Endothelial cell of umbilical vein (primary cell): ENCODE measurements around the gene ARHGEF26. TPM values are rescaled to one million over a fixed set of nuclear protein-coding genes. Genes with fewer than 3 reads are reported as not detected.

Experiments used
- BruUV-seq: library from RNA; stranded (reverse); fragments of 400-500 nt; replicated peaks from 2 replicates; lab custom pipeline; 2021; lab: Mats Ljungman, UMichigan
- CTCF ChIA-PET: fragments of 300-600, 350-600 bp; sonication (Branson Sonifier 250); formaldehyde crosslinking; loops from one replicate; lab custom pipeline; 2021; ENCODE audit warnings: antibody characterized with exemption, inconsistent platforms; lab: Charles Lee
- POLR2A ChIA-PET: fragments of 300-600, 350-600 bp; sonication (Branson Sonifier 250); formaldehyde crosslinking; loops from one replicate; lab custom pipeline; 2021; ENCODE audit warnings: antibody characterized with exemption, inconsistent platforms; lab: Charles Lee
- DNase-seq: peaks from one replicate; pipeline ENCODE4 v3.0.0-alpha.2; 2011; ENCODE audit warnings: low read depth, low spot score
- FAIRE-seq: peaks from 2 replicates; lab custom pipeline; 2011; peaks lifted over from hg19 to GRCh38; lab: Jason Lieb, UNC
- H2AFZ ChIP-seq: 2 replicates; pipeline ENCODE4 v1.6.0; 2012; ENCODE audit warnings: low read depth, low read length, control low read depth, inconsistent platforms
- H3K27ac ChIP-seq: 2 replicates; pipeline ENCODE4 v1.5.1; 2011; ENCODE audit warnings: low read depth, mild to moderate bottlenecking, control low read depth, low read length, moderate library complexity; ENCODE audit not compliant: insufficient read depth
- H3K27me3 ChIP-seq, 2 experiments: 2 replicates each; pipeline versions ENCODE4 v1.6.0 to v1.6.1; 2011; ENCODE audit warnings: low read length in 2 of 2, mixed read lengths in 1 of 2; ENCODE audit not compliant: control insufficient read depth in 2 of 2, insufficient read depth in 2 of 2
- H3K36me3 ChIP-seq, 2 experiments: 2 replicates in 1 of 2; 3 replicates in 1 of 2; pipeline ENCODE4 v1.5.1; 2011; ENCODE audit warnings: low read length in 2 of 2, mild to moderate bottlenecking in 1 of 2, moderate library complexity in 1 of 2; ENCODE audit not compliant: control insufficient read depth in 2 of 2, insufficient read depth in 2 of 2; ENCODE audit errors: extremely low read depth in 1 of 2
- H3K4me1 ChIP-seq: 3 replicates; pipeline ENCODE4 v1.5.1; 2011; ENCODE audit warnings: mild to moderate bottlenecking, low read length; ENCODE audit not compliant: control insufficient read depth, insufficient read depth; ENCODE audit errors: extremely low read depth
- H3K4me2 ChIP-seq: 2 replicates; pipeline ENCODE4 v1.6.1; 2011; ENCODE audit warnings: low read length, control low read depth, mixed read lengths; ENCODE audit not compliant: insufficient read depth
- H3K4me3 ChIP-seq, 3 experiments: fragments of 200-600 bp in 1 of 3; sonication (generic), shearing (Covaris generic) in 1 of 3; replicated peaks in 1 of 3; 2 replicates each; pipeline ENCODE4 v1.5.1; 2011 to 2016; ENCODE audit warnings: control low read depth in 3 of 3, low read length in 3 of 3, mild to moderate bottlenecking in 2 of 3, inconsistent platforms in 1 of 3, low read depth in 1 of 3, moderate library complexity in 1 of 3; ENCODE audit not compliant: insufficient read depth in 1 of 3
- H3K79me2 ChIP-seq: 2 replicates; pipeline ENCODE4 v1.6.0; 2012; ENCODE audit warnings: low read length, inconsistent platforms; ENCODE audit not compliant: control insufficient read depth, insufficient read depth
- H3K9ac ChIP-seq: replicated peaks from 2 replicates; pipeline ENCODE3; 2011; ENCODE audit warnings: low read length, control low read depth; ENCODE audit not compliant: insufficient read depth; ENCODE audit errors: extremely low read depth
- H3K9me1 ChIP-seq: replicated peaks from 3 replicates; pipeline ENCODE4 v1.6.0; 2011; ENCODE audit warnings: mild to moderate bottlenecking, low read length; ENCODE audit not compliant: control insufficient read depth, insufficient read depth; ENCODE audit errors: extremely low read depth
- H3K9me3 ChIP-seq: replicated peaks from 2 replicates; pipeline ENCODE4 v1.5.1; 2012; ENCODE audit warnings: low read length, inconsistent platforms; ENCODE audit not compliant: control insufficient read depth, insufficient read depth
- H4K20me1 ChIP-seq: replicated peaks from 2 replicates; pipeline ENCODE3; 2011; ENCODE audit warnings: mild to moderate bottlenecking, low read length; ENCODE audit not compliant: control insufficient read depth, insufficient read depth; ENCODE audit errors: extremely low read depth
- EZH2 ChIP-seq: IDR thresholded peaks from 2 replicates; pipeline ENCODE4 v1.6.1; 2012; ENCODE audit warnings: borderline replicate concordance, low read depth, mild to moderate bottlenecking, moderate library complexity, low read length, inconsistent platforms; ENCODE audit not compliant: severe bottlenecking
- FOS ChIP-seq: IDR thresholded peaks from 2 replicates; pipeline ENCODE4 v1.6.1; 2011; ENCODE audit warnings: mild to moderate bottlenecking, low read length, moderate library complexity, borderline replicate concordance; ENCODE audit not compliant: insufficient read depth
- GATA2 ChIP-seq: IDR thresholded peaks from 2 replicates; pipeline ENCODE4 v1.7.0; 2011; ENCODE audit warnings: low read depth, mild to moderate bottlenecking, moderate library complexity, mixed read lengths, low read length; ENCODE audit not compliant: insufficient read length, insufficient read depth
- JUN ChIP-seq: IDR thresholded peaks from 2 replicates; pipeline ENCODE4 v1.6.1; 2011; ENCODE audit warnings: borderline replicate concordance, low read depth; ENCODE audit not compliant: insufficient read length, insufficient read depth
- MYC ChIP-seq: IDR thresholded peaks from one replicate; pipeline ENCODE4 v1.6.1; 2011; ENCODE audit warnings: mild to moderate bottlenecking, low read depth, low read length
- POLR2A ChIP-seq: IDR thresholded peaks from 2 replicates; pipeline ENCODE4 v1.6.1; 2012; ENCODE audit warnings: low read depth, mild to moderate bottlenecking, control low read depth, low read length
- POLR2AphosphoS5 ChIP-seq: IDR thresholded peaks from 2 replicates; pipeline ENCODE4 v1.6.1; 2012; ENCODE audit warnings: low read depth, mild to moderate bottlenecking, control low read depth, low read length, moderate library complexity; ENCODE audit not compliant: insufficient read depth
- dilution Hi-C: fragments of 300-500 bp; cut with MboI; formaldehyde crosslinking; loops from one replicate; pipeline ENCODE4 v1.15.0; 2019; ENCODE audit warnings: low sequenced_read_pairs; ENCODE audit not compliant: extremely low pct_ligation_motif_present
- intact Hi-C: fragments of 100-400 bp; cut with micrococcal nuclease; formaldehyde crosslinking; loops from one replicate; pipeline ENCODE4 v1.10.0; 2022
- polyA plus RNA-seq, 4 experiments: library from polyadenylated mRNA; depleted of rRNA in 3 of 4; stranded (reverse) in 3 of 4; unstranded in 1 of 4; fragments of >200 nt; gene quantifications; 2 replicates each; pipeline versions ENCODE4 v1.2.1 to v1.2.3, GENCODE V29; 2011 to 2012; ENCODE audit warnings: missing spikeins in 1 of 4
- total RNA-seq: library from RNA; stranded (reverse); gene quantifications from 2 replicates; pipeline ENCODE4 v1.2.3, GENCODE V29; 2021
- TF ChIP-seq, protein P1 (sequence below), 2 donors: IDR thresholded peaks; 1 replicate in 1 of 2; 2 replicates in 1 of 2; pipeline ENCODE4 v1.5.1; 2011; ENCODE audit warnings: low read length in 2 of 2, mild to moderate bottlenecking in 2 of 2, moderate library complexity in 2 of 2, control low read depth in 1 of 2, inconsistent platforms in 1 of 2, low read depth in 1 of 2; ENCODE audit not compliant: insufficient read depth in 1 of 2; ENCODE audit errors: extremely low read depth in 1 of 2
- TF ChIP-seq, protein P2 (sequence below): IDR thresholded peaks from 2 replicates; pipeline ENCODE4 v1.6.1; 2011; ENCODE audit not compliant: insufficient read depth, insufficient read length

ARHGEF26 gene
- total and polyA plus RNA-seq, 2 donors (not counting 3 experiments of a cell fraction or from before 2014, with no cell fraction given), result 0.57 to 2.9 TPM

DNA sequence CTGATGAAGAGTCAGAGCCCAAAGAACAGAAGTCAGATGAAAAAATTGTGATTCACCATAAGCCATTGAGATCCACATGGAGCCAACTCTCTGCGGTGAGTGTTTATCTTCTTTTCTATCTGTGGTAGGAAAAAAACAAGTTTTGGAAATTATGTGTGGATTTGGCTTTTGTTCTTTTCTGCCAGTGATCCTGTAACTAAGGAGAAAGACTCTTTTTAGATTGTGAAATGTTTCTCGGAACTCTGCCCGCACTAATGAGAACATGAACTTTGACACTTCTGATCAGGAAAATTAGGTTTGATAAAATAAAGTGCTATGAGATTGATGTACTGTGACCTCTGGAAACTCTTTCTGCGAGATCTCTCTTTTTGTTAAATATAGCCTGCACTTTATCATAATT, 8.4 kb downstream of the ARHGEF26 start:
- H4K20me1 ChIP-seq, result no peaks in the 10 kb centered on the region
- H2AFZ ChIP-seq, result no peak overlapping the region
- H3K9me1 ChIP-seq, result no peaks in the 10 kb centered on the region
- no peak for FAIRE-seq
- H3K36me3 ChIP-seq, result no peaks in the 10 kb centered on the region
- no peak overlapping the region for H3K9ac ChIP-seq
- H3K9me3 ChIP-seq, result no peaks in the 10 kb centered on the region
- intact Hi-C loops (loop anchor here (10.0 kb wide), 2 partner anchors 125 to 195 kb away; partner anchors contain the start of gene DHX36), dilution Hi-C loops (no loop called here)
- ChIA-PET CTCF (no interaction called here), POLR2A (no interaction called here)
- BruUV-seq, result no TSS peak
- H3K4me2 ChIP-seq, result no peak overlapping the region
- DNase-seq, result no peak
- no peaks in the 10 kb centered on the region for H3K4me1 ChIP-seq
- no peaks in the 10 kb centered on the region for H3K27me3 ChIP-seq
- no peak overlapping the region for H3K27ac ChIP-seq
- no peak overlapping the region for H3K4me3 ChIP-seq
- TF ChIP-seq, protein P1, sequence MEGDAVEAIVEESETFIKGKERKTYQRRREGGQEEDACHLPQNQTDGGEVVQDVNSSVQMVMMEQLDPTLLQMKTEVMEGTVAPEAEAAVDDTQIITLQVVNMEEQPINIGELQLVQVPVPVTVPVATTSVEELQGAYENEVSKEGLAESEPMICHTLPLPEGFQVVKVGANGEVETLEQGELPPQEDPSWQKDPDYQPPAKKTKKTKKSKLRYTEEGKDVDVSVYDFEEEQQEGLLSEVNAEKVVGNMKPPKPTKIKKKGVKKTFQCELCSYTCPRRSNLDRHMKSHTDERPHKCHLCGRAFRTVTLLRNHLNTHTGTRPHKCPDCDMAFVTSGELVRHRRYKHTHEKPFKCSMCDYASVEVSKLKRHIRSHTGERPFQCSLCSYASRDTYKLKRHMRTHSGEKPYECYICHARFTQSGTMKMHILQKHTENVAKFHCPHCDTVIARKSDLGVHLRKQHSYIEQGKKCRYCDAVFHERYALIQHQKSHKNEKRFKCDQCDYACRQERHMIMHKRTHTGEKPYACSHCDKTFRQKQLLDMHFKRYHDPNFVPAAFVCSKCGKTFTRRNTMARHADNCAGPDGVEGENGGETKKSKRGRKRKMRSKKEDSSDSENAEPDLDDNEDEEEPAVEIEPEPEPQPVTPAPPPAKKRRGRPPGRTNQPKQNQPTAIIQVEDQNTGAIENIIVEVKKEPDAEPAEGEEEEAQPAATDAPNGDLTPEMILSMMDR (IDR thresholded peaks at IDR 0.05; ENCODE audit: extremely low read depth in 1 of 2, insufficient read depth in 1 of 2, low read depth in 1 of 2, low read length in 2 of 2), result no peak
- H3K79me2 ChIP-seq, result no peaks in the 10 kb centered on the region

DNA sequence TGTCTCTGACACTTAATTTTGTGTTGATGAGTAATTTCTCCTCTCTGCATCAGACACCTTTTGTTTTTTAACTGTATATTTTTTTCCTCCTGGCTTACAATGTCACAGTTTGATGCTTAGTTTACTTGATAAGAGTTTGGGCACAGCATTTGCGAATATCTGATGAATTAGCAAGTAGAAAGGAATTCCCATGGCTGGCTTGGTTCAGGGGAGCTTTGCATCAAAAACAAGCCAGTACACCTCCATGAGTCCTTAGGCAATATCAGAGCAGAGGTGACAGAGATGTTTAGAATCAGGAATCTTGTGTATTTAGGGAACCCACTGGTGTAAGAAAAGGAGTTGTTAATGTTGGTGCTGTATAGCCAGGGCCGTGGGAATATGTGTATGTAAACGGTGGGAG, 9.3 kb downstream of the ARHGEF26 start:
- no peaks in the 10 kb centered on the region for H3K4me1 ChIP-seq
- no peak overlapping the region for H3K4me2 ChIP-seq
- BruUV-seq, result no TSS peak
- no peak overlapping the region for H3K27ac ChIP-seq
- H3K9ac ChIP-seq, result no peak overlapping the region
- ChIA-PET POLR2A (no interaction called here), CTCF (no interaction called here)
- H3K36me3 ChIP-seq, result no peaks in the 10 kb centered on the region
- no peaks in the 10 kb centered on the region for H3K27me3 ChIP-seq
- H3K9me1 ChIP-seq, result no peaks in the 10 kb centered on the region
- intact Hi-C loops, result no loop called here
- DNase-seq (no peak), FAIRE-seq (no peak)
- H3K9me3 ChIP-seq, result no peaks in the 10 kb centered on the region
- no peak overlapping the region for H3K4me3 ChIP-seq
- dilution Hi-C loops, result no loop called here
- no peak overlapping the region for H2AFZ ChIP-seq
- TF ChIP-seq GATA2 (no peak), MYC (no peak), POLR2A (no peak), POLR2AphosphoS5 (no peak), EZH2 (no peak), JUN (no peak), FOS (no peak)
- TF ChIP-seq, protein P1 (IDR thresholded peaks at IDR 0.05; ENCODE audit: extremely low read depth in 1 of 2, insufficient read depth in 1 of 2, low read depth in 1 of 2, low read length in 2 of 2), result no peak
- TF ChIP-seq, protein P2, sequence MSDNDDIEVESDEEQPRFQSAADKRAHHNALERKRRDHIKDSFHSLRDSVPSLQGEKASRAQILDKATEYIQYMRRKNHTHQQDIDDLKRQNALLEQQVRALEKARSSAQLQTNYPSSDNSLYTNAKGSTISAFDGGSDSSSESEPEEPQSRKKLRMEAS, result no peak
- no peaks in the 10 kb centered on the region for H4K20me1 ChIP-seq
- H3K79me2 ChIP-seq, result no peaks in the 10 kb centered on the region
